Measurements from ENCODE around the gene MRGPRG.

The MRGPRG gene

GRCh38 chr11:3217818-3218482 is 663 bp downstream of the MRGPRG start:
- no peak overlapping the region for H3K27ac ChIP-seq

GRCh38 chr11:3216027-3216525 is 2.5 kb downstream of the MRGPRG start:
- H3K27ac ChIP-seq = no peak overlapping the region
- TF ChIP-seq ZFX (IDR thresholded peaks at IDR 0.05) (no peak), CTCF (conservative IDR thresholded peaks at IDR 0.05) (no peak)

More at GRCh38 chr11:3217818-3218482, 663 bp downstream of the MRGPRG start:
- TF ChIP-seq ZFX (IDR thresholded peaks at IDR 0.05) (no peak), CTCF (conservative IDR thresholded peaks at IDR 0.05) (no peak)

GRCh38 chr11:3215346-3216026 is 3.1 kb downstream of the MRGPRG start:
- no peak overlapping the region for H3K27ac ChIP-seq
- TF ChIP-seq ZFX (IDR thresholded peaks at IDR 0.05) = no peak
- TF ChIP-seq CTCF (conservative IDR thresholded peaks at IDR 0.05) = no peak

- TF ChIP-seq CTCF (conservative IDR thresholded peaks at IDR 0.05) (no peak), ZFX (IDR thresholded peaks at IDR 0.05) (no peak)
- H3K27ac ChIP-seq = no peak overlapping the region
Measured at GRCh38 chr11:3214420-3214699, 4.3 kb downstream of the MRGPRG start.

GRCh38 chr11:3213659-3214419 is 4.8 kb downstream of the MRGPRG start:
- TF ChIP-seq ZFX (IDR thresholded peaks at IDR 0.05) (no peak), CTCF (conservative IDR thresholded peaks at IDR 0.05) (no peak)
- H3K27ac ChIP-seq = no peak overlapping the region

- TF ChIP-seq ZFX (IDR thresholded peaks at IDR 0.05) (no peak), CTCF (conservative IDR thresholded peaks at IDR 0.05) (no peak)
- no peak overlapping the region for H3K27ac ChIP-seq
Measured at GRCh38 chr11:3208272-3208671, 10.3 kb downstream of the MRGPRG start.

Data from C4-2B (cell line).